Stimulated activated CD8-positive, alpha-beta memory T cell treated with anti-CD3 and anti-CD28 coated beads, Interleukin-7, amount 100 ng/mL, for 1 hour (primary cell): ENCODE data around the gene MAP3K20.
"Not testable (repeated sequence)": the region's sequence is repeated elsewhere in the genome, so short reads cannot be mapped to it uniquely, and the experiment has no call there.

ENCODE experiments used
- DNase-seq, 2 donors: peaks; one replicate each; pipeline ENCODE4 v3.0.0-alpha.2; 2020; ENCODE audit warnings: low read depth in 2 of 2

Gene MAP3K20

DNA sequence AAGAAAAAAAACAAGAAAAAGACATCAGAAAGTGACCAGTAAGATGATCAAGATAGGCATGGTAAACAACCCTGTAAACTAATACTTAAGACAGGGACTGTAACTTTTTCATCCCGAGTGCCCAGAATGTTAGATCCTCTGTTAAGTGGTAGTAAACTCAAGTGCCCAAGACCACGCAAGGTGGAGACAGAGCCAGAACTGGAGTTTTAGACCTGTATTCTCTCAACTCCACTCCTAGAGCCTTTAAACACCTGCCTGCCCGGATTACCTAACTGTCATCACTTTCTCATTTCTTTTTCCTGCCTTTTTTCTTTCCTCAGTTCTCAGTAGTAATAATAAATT is 203.9 kb downstream of the MAP3K20 start:
- DNase-seq, result no peak

GRCh38 chr2:173280853-173281252 is 205.2 kb downstream of the MAP3K20 start:
- no peak for DNase-seq

GRCh38 chr2:173281898-173282297 is 206.3 kb downstream of the MAP3K20 start:
- not testable (repeated sequence) for DNase-seq

GRCh38 chr2:173282795-173283545 is 207.3 kb downstream of the MAP3K20 start:
- no peak for DNase-seq

DNA sequence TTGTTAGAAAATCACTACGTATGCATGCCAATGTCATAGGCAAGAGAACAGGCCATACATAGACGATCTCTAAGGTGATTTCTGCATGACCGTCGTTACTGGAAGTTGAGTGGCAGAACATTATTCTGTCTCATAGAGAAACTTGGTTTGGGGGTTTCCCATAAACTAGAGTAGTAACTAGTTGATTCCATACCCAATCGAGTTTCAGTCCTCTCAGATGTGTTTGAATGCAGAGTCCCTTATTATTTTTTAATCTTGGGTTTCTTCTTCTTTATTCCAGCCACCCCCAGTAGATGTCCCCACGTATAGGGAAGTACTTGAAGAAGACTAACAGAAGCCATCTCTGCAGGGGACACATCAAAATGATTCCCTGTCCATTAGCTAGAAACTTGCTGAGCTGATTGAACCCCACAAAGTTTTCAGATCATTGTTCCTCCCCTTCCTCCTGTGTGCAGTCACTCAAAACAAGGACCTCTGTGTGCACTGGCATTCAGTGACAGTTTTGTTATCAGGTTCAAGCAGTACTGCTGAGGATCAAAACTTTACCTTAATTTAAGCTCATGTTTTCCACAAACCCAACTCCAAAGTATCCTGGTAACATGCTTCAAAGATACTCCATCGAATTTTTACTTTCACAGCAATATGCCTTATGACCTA is 210.6 kb downstream of the MAP3K20 start:
- DNase-seq, result no peak

GRCh38 chr2:173287594-173287993 is 211.9 kb downstream of the MAP3K20 start:
- no peak for DNase-seq

- DNase-seq, result no peak
Measured at GRCh38 chr2:173288561-173288960, 212.9 kb downstream of the MAP3K20 start.

DNA sequence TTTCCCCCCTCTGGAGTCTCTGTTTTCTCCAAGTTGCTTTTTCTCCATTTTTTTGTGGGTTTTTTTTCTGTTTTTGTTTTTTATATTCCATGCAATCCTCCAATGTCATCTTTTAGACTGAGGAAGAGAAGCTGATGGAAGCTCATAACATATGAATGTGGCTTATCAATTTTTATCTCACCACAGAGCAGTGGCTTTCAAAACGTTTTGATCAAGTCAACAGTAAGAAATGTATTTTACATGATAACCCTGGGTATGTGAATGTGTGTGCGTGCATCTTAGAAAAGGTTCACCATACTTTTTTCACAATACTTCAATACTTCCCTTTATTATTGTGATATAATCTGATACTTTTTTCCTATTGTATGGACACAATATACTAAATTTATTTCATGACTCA is 214.4 kb downstream of the MAP3K20 start:
- DNase-seq, result no peak

DNA sequence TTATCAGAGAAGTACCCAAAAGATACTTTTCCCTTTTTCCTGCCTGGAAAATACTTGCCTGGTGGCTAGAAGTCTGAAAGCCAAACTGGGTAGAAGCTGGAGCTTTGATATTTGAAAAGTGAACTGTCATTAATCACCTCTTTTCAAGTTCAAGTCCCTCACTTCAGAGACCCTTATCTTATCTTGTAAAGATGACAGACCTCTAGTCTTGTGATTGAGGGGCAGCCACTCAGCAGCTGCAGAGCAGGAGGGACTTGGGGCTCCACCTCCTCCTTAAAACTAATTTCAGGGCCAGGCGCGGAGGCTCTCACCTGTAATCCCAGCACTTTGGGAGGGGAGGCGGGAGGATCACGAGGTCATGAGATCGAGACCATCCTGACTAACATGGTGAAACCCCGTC is 214.9 kb downstream of the MAP3K20 start:
- no peak for DNase-seq

GRCh38 chr2:173291412-173291811 is 215.8 kb downstream of the MAP3K20 start:
- DNase-seq, result no peak

GRCh38 chr2:173296235-173296634 is 220.6 kb downstream of the MAP3K20 start:
- no peak for DNase-seq

GRCh38 chr2:173298536-173299097 is 223.0 kb downstream of the MAP3K20 start:
- DNase-seq, result no peak

GRCh38 chr2:173299764-173300163 is 224.1 kb downstream of the MAP3K20 start:
- DNase-seq, result no peak

DNA sequence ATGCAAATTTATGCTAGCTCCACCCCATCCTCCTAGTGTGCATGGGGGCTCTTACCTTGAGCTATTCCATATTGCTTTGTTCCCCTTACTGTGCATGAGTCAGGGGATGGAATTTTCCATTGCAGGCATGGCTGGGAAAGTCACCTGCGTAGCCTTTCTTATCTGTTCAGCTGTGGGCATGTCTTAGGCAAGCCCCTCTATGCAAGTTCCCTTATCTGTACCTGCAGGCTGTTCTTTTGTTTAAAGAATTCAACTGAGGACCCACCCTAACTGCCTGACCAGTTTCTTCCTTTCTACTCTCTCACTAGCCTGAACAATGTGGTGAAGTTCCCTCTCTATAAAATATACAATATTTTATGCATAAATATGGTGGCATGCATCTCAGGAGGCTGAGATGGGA is 224.8 kb downstream of the MAP3K20 start:
- DNase-seq, result no peak

DNA sequence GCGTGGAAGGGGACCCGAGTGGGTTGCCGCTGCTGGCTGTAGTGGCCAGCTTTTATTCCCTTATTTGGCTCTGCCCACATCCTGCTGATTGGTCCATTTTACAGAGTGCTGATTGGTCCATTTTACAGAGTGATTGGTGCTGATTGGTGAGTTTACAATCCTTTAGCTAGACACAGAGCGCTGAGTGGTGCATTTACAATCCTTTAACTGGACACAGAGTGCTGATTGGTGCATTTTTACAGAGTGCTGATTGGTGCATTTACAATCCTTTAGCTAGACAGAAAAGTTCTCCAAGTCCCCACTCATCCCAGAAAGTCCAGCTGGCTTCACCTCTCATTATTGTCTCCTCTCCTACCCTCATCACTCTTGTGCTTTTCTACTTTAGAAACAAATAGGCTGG is 225.9 kb downstream of the MAP3K20 start:
- not testable (repeated sequence) for DNase-seq

DNA sequence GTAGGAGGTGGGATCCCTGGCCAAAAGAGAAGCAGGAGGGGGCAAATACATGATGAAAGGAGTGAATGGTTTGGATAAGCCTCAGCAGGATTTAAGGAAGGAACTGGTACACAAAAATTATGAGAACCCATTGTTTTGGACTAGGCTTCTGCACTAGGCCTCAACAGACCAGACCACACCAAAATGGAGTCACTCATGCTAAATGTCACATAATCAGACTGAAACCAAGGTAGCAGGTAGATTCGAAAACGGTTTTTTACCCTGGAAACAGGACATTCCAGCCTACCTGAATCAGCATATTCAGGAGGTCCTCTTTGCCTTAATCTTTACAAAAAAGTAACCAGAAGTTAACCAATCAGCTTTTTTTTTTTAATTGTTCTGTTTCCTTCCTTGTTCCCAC is 229.7 kb downstream of the MAP3K20 start:
- DNase-seq, result no peak

DNA sequence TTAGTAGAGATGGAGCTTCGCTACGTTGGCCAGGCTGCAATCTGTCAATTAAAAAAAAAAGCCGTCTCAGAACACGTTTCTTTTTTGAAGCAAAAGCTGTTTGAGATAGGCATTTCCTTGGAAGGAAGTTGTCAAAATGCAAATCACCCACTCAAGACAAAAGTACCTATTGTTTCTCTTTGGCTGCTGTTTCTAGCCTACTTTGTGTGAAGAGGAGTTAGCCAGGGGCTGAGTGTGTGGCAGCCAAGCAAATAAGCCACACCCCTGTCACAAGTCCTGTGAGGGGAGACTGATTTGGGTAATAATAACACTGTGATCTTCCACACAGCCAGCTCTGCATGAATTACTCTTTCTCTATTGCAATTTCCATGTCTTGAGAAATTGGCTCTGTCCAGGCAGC is 231.6 kb downstream of the MAP3K20 start:
- DNase-seq, result no peak

DNA sequence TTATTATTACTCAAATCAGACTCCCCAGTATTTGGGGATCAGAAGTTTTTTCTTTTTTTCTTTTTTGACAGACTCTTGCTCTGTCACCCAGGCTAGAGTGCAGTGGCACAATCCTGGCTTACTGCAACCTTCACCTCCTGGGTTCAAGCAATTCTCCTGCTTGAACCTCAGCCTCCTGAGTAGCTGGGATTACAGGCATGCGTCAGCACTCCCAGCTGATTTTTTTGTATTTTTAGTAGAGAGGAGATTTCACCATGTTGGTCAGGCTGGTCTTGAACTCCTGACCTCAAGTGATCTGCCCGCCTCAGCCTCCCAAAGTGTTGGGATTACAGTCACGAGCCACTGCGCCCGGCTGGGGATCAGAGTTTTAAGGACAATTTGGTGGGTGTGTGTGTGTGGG is 233.7 kb downstream of the MAP3K20 start:
- not testable (repeated sequence) for DNase-seq

DNA sequence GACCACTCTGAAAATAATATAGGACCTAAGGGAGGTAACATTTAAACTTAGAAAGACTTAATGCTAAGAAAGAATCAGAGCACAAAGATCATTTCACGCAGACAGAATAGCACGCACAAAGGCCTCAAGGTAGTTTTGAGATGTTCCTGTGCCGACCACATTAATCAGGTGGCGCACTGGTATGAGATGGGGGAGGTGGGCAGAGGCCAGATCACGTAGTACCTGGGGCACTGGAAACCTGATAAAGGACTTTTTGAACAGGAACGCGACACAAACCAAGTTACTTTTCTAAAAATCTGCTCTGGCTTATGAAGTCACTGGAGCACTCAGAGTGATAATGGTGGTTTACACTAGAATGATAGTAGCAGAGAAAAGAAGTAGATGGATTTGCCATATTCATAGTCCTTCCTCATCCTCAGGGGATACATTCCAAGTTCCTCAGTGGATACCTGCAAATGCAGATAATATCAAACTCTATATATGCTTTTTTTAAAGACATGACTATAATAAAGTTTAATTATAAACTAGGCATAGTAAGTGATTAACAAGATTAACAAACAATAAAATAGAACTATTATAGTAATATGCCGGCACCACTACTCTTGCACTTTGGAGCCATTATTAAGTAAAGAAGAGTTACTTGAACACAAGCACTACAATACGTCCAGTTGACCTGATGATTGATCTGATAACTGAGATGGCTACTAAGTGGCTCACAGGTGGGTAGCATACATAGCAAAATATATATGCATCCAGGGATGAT is 236.4 kb downstream of the MAP3K20 start:
- DNase-seq, result no peak
